Adrenal gland (tissue), 12 donors: Measurements from ENCODE around the gene C2orf49. TPM values are rescaled to one million over a fixed set of nuclear protein-coding genes. Genes with fewer than 3 reads are reported as not detected.
A peak's percentile ranks its signal among the peaks of the same experiment; 100 is the strongest.

Experiments
- DNase-seq, 7 donors: peaks; one replicate each; pipeline ENCODE4 v3.0.0-alpha.2; 2019 to 2020
- H3K27ac ChIP-seq, 5 donors: fragments of 200-600 bp; sonication (generic) in 4 of 5; 1 replicate in 3 of 5; 2 replicates in 2 of 5; pipeline versions ENCODE4 v1.5.1 to v1.8.0; 2016 to 2020; ENCODE audit warnings: mild to moderate bottlenecking in 1 of 5
- H3K27me3 ChIP-seq: fragments of 200-600 bp; 2 replicates; pipeline ENCODE4 v1.8.0; 2021
- H3K36me3 ChIP-seq, 2 donors: fragments of 200-600 bp; replicated peaks in 1 of 2; 1 replicate in 1 of 2; 2 replicates in 1 of 2; pipeline versions ENCODE4 v1.5.1 to v1.8.0; 2018 to 2022
- H3K4me1 ChIP-seq, 2 donors: fragments of 200-600 bp; replicated peaks in 1 of 2; 1 replicate in 1 of 2; 2 replicates in 1 of 2; pipeline versions ENCODE4 v1.5.1 to v1.8.0; 2018 to 2021
- H3K4me3 ChIP-seq, 4 donors: fragments of 200-600 bp; sonication (generic) in 3 of 4; one replicate each; pipeline ENCODE4 v1.5.1; 2016 to 2018
- H3K9me3 ChIP-seq, 3 donors: fragments of 200-600 bp; sonication (generic) in 1 of 3; replicated peaks in 1 of 3; 1 replicate in 2 of 3; 2 replicates in 1 of 3; pipeline versions ENCODE4 v1.5.1 to v1.8.0; 2016 to 2021
- CTCF ChIP-seq, 6 experiments: fragments of 450-650 bp in 4 of 6; fragments of 200-600 bp in 2 of 6; sonication (generic) in 1 of 6; IDR thresholded peaks; 1 replicate in 5 of 6; 2 replicates in 1 of 6; pipeline versions ENCODE4 v1.5.1 to v1.8.0; 2016 to 2021; ENCODE audit warnings: antibody characterized with exemption in 6 of 6, mild to moderate bottlenecking in 2 of 6, moderate library complexity in 1 of 6
- POLR2A ChIP-seq, 2 donors: fragments of 450-650 bp; IDR thresholded peaks; one replicate each; pipeline ENCODE4 v1.6.1; 2017; ENCODE audit warnings: antibody characterized with exemption in 2 of 2, mild to moderate bottlenecking in 2 of 2, moderate library complexity in 1 of 2
- WGBS, 4 donors: extraction: QIAGEN DNeasy Blood & Tissue Kit in 2 of 4; methylation state at CpG; one replicate each; pipeline versions ENCODE4 v1.1.5 to v1.1.7; 2013 to 2017; 5-methylcytosine and 5-hydroxymethylcytosine counted together
- intact Hi-C, 2 donors: fragments of 100-400 bp; cut with DNase I; formaldehyde crosslinking; loops; one replicate each; pipeline versions ENCODE4 v1.14.1 to v1.15.0; 2022 to 2023
- polyA plus RNA-seq, 3 donors: library from polyadenylated mRNA; stranded (reverse); fragments of 200-250 nt in 2 of 3; fragments of 350-450 nt in 1 of 3; fragmentation: Illumina TruSeq in 1 of 3; extraction: RNeasy Lipid Tissue Mini Kit (QIAGEN cat#74804) in 1 of 3; gene quantifications; one replicate each; pipeline ENCODE4 v1.2.3, GENCODE V29; 2013 to 2014
- total RNA-seq, 9 donors: library from RNA; depleted of rRNA in 4 of 9; stranded (reverse); fragments of >200 nt in 4 of 9; fragments of 120-200 nt in 1 of 9; fragmentation: NEBNext Ultra II Directional in 1 of 9; extraction: Animal tissue kit (Norgen Biotek cat#: 25700) in 1 of 9; gene quantifications; one replicate each; pipeline versions ENCODE4 v1.1.0 to v1.2.4, GENCODE V29; 2013 to 2023
- donor health status: healthy with polysubstance abuse.
- donor health status: Bipolar disorder and iron deficiency.
- donor health status: DM: yes; HTN: yes; CAD: no.
- donor health status: DM: no; HTN: no; CAD: no.
- donor health status: DM: no; HTN: no; CAD: no.
- donor health status: DM: yes; HTN: yes; CAD: no.

C2orf49 gene
- total and polyA plus RNA-seq, 12 donors = 5.9 to 18.6 (median 14.3) TPM

- Histone ChIP-seq H3K27ac (peak overlapping the region in 1 of 5 donors; percentile 20), H3K9me3 (no peaks in the 10 kb centered on the region), H3K27me3 (no peaks in the 10 kb centered on the region), H3K4me3 (no peak overlapping the region), H3K4me1 (no peaks in the 10 kb centered on the region), H3K36me3 (peaks cover 0 to 96% of the 10 kb centered on the region in 2 donors)
- TF ChIP-seq CTCF (IDR thresholded peaks at IDR 0.05) (no peak), POLR2A (IDR thresholded peaks at IDR 0.05) (no peak)
- DNase-seq = peak in 1 of 7 donors; percentile 14
- 63 to 81% (median 72%) methylated on average over 6 to 15 of the region's 15 CpGs for WGBS, 4 donors
- intact Hi-C loops = no loop called here
Observed at GRCh38 chr2:105362862-105363591, 25.7 kb downstream of the C2orf49 start.

- Histone ChIP-seq H3K27ac (no peak overlapping the region), H3K9me3 (no peaks in the 10 kb centered on the region), H3K36me3 (peaks cover 0 to 91% of the 10 kb centered on the region in 2 donors), H3K27me3 (no peaks in the 10 kb centered on the region), H3K4me3 (no peak overlapping the region), H3K4me1 (no peaks in the 10 kb centered on the region)
- intact Hi-C loops = no loop called here
- TF ChIP-seq POLR2A (IDR thresholded peaks at IDR 0.05) = no peak
- TF ChIP-seq CTCF (IDR thresholded peaks at IDR 0.05) = no peak
- peak in 1 of 7 donors; percentile 14 for DNase-seq
- WGBS, 4 donors = 65 to 84% (median 78%) methylated on average over 5 of the region's 5 CpGs
Observed at GRCh38 chr2:105364436-105365139, 27.2 kb downstream of the C2orf49 start.

GRCh38 chr2:105365206-105365605 is 27.9 kb downstream of the C2orf49 start:
- WGBS, 4 donors = 76 to 84% (median 77%) methylated on average over 3 of the region's 3 CpGs
- Histone ChIP-seq H3K27me3 (no peaks in the 10 kb centered on the region), H3K27ac (no peak overlapping the region), H3K4me3 (no peak overlapping the region), H3K4me1 (no peaks in the 10 kb centered on the region), H3K9me3 (no peaks in the 10 kb centered on the region), H3K36me3 (peaks cover 0 to 85% of the 10 kb centered on the region in 2 donors)
- TF ChIP-seq POLR2A (IDR thresholded peaks at IDR 0.05) (no peak), CTCF (IDR thresholded peaks at IDR 0.05) (no peak)
- intact Hi-C loops = no loop called here
- no peak for DNase-seq

- Histone ChIP-seq H3K4me1 (peaks cover 8 to 18% of the 10 kb centered on the region in 2 donors), H3K27me3 (no peaks in the 10 kb centered on the region), H3K9me3 (no peaks in the 10 kb centered on the region), H3K4me3 (no peak overlapping the region), H3K27ac (peak overlapping the region in 1 of 5 donors; percentile 94), H3K36me3 (peaks cover 0 to 72% of the 10 kb centered on the region in 2 donors)
- TF ChIP-seq CTCF (IDR thresholded peaks at IDR 0.05) = no peak
- peak in 1 of 2 donors; percentile 1 for TF ChIP-seq POLR2A (IDR thresholded peaks at IDR 0.05)
- intact Hi-C loops = no loop called here
- DNase-seq = peak in 1 of 7 donors; percentile 19
- WGBS, 4 donors = 70 to 79% (median 75%) methylated on average over 8 of the region's 8 CpGs
Observed at GRCh38 chr2:105368759-105369408, 31.5 kb downstream of the C2orf49 start.
